WTC11 (cell line): ENCODE data around the gene RNF103. TPM values are rescaled to one million over a fixed set of nuclear protein-coding genes. Genes with fewer than 3 reads are reported as not detected.

Experiments used
- ATAC-seq: fragments of 200-7000 bp; cut with Tn5 transposase; 2 replicates; pipeline ENCODE4 v1.10.0; 2021; ENCODE audit warnings: mild to moderate bottlenecking, moderate library complexity
- CTCF ChIA-PET: fragments of 300-600 bp; sonication (Branson Sonifier 250); formaldehyde crosslinking; loops from one replicate; lab custom pipeline; 2021; ENCODE audit warnings: antibody characterized with exemption; lab: Charles Lee
- POLR2A ChIA-PET: fragments of 350-600 bp; sonication (Branson Sonifier 250); formaldehyde crosslinking; loops from one replicate; lab custom pipeline; 2021; ENCODE audit warnings: antibody characterized with exemption; lab: Charles Lee
- DNase-seq: peaks from one replicate; pipeline ENCODE4 v3.0.0; 2021; ENCODE audit warnings: low spot score
- H3K27ac Mint-ChIP-seq: 2 replicates; pipeline ENCODE4 v1.8.0; 2021; ENCODE audit warnings: mixed read lengths
- H3K27me3 Mint-ChIP-seq: 2 replicates; pipeline ENCODE4 v1.8.0; 2021; ENCODE audit warnings: low read depth, mild to moderate bottlenecking, moderate library complexity, mixed read lengths
- H3K36me3 Mint-ChIP-seq: 2 replicates; pipeline ENCODE4 v1.8.0; 2021; ENCODE audit warnings: mixed read lengths
- H3K4me1 Mint-ChIP-seq: 2 replicates; pipeline ENCODE4 v1.8.0; 2022; ENCODE audit warnings: mixed read lengths
- H3K4me3 Mint-ChIP-seq: 2 replicates; pipeline ENCODE4 v1.8.0; 2021; ENCODE audit warnings: mild to moderate bottlenecking, moderate library complexity, mixed read lengths
- H3K9me3 Mint-ChIP-seq: 2 replicates; pipeline ENCODE4 v1.8.0; 2021; ENCODE audit warnings: mixed read lengths
- ATF1 ChIP-seq: sonication (generic); formaldehyde crosslinking; IDR thresholded peaks from 2 replicates; pipeline ENCODE4 v1.8.1; 2023; ENCODE audit warnings: mild to moderate bottlenecking, moderate library complexity, missing genetic modification reagents
- EMX1 ChIP-seq: fragments of 250-450 bp; sonication (Bioruptor Pico); IDR thresholded peaks from 2 replicates; pipeline ENCODE4 v1.8.0; 2021; ENCODE audit warnings: mild to moderate bottlenecking
- FOXK1 ChIP-seq: sonication (generic); formaldehyde crosslinking; IDR thresholded peaks from 2 replicates; pipeline ENCODE4 v1.8.0; 2022; ENCODE audit warnings: mild to moderate bottlenecking, moderate library complexity, missing genetic modification reagents
- GABPB1 ChIP-seq: sonication (generic); formaldehyde crosslinking; IDR thresholded peaks from 2 replicates; pipeline ENCODE4 v1.8.1; 2023; ENCODE audit warnings: mild to moderate bottlenecking, missing genetic modification reagents
- GRHL2 ChIP-seq: fragments of 250-450 bp; sonication (Bioruptor Pico); IDR thresholded peaks from 2 replicates; pipeline ENCODE4 v1.8.0; 2022; ENCODE audit warnings: mild to moderate bottlenecking, moderate library complexity; ENCODE audit not compliant: insufficient replicate concordance, severe bottlenecking
- IRF2 ChIP-seq: sonication (generic); formaldehyde crosslinking; IDR thresholded peaks from 2 replicates; pipeline ENCODE4 v1.8.0; 2022; ENCODE audit warnings: low read depth, missing genetic modification reagents, borderline replicate concordance
- NFE2L1 ChIP-seq: sonication (generic); formaldehyde crosslinking; IDR thresholded peaks from 2 replicates; pipeline ENCODE4 v1.8.1; 2023; ENCODE audit warnings: missing genetic modification reagents
- NFYB ChIP-seq: sonication (generic); formaldehyde crosslinking; conservative IDR thresholded peaks from 2 replicates; pipeline ENCODE4 v1.8.0; 2022; ENCODE audit warnings: low read depth, missing genetic modification reagents
- NR3C1 ChIP-seq: sonication (generic); formaldehyde crosslinking; conservative IDR thresholded peaks from 2 replicates; pipeline ENCODE4 v1.8.1; 2023; ENCODE audit warnings: low read depth, mild to moderate bottlenecking, missing genetic modification reagents
- ZBTB21 ChIP-seq: sonication (generic); formaldehyde crosslinking; IDR thresholded peaks from 2 replicates; pipeline ENCODE4 v1.8.1; 2023; ENCODE audit warnings: mild to moderate bottlenecking, missing genetic modification reagents, borderline replicate concordance
- ZNF121 ChIP-seq: sonication (generic); formaldehyde crosslinking; IDR thresholded peaks from 2 replicates; pipeline ENCODE4 v1.8.0; 2023; ENCODE audit warnings: missing genetic modification reagents
- total RNA-seq: library from RNA; stranded (reverse); gene quantifications from 3 replicates; pipeline ENCODE4 v1.2.3, GENCODE V29; 2021
- TF ChIP-seq, protein P1 (sequence below): sonication (generic); formaldehyde crosslinking; conservative IDR thresholded peaks from 2 replicates; pipeline ENCODE4 v1.8.1; 2023; ENCODE audit warnings: mild to moderate bottlenecking, low read depth, missing genetic modification reagents, moderate library complexity
- TF ChIP-seq, protein P2 (sequence below): sonication (generic); formaldehyde crosslinking; IDR thresholded peaks from 2 replicates; pipeline ENCODE4 v1.8.0; 2023; ENCODE audit warnings: mild to moderate bottlenecking, missing genetic modification reagents
- TF ChIP-seq, protein P3 (sequence below): sonication (generic); formaldehyde crosslinking; IDR thresholded peaks from 2 replicates; pipeline ENCODE4 v1.8.0; 2022; ENCODE audit warnings: missing genetic modification reagents
- TF ChIP-seq, protein P4 (sequence below): sonication (generic); formaldehyde crosslinking; IDR thresholded peaks from 2 replicates; pipeline ENCODE4 v1.8.1; 2022; ENCODE audit warnings: mild to moderate bottlenecking, moderate library complexity, missing genetic modification reagents
- TF ChIP-seq, protein P5 (sequence below): fragments of 250-450 bp; sonication (Bioruptor Pico); IDR thresholded peaks from 2 replicates; pipeline ENCODE4 v2.1.2; 2022; ENCODE audit warnings: mild to moderate bottlenecking, moderate library complexity
- TF ChIP-seq, protein P6 (sequence below): sonication (generic); formaldehyde crosslinking; IDR thresholded peaks from 2 replicates; pipeline ENCODE4 v1.8.1; 2023; ENCODE audit warnings: mild to moderate bottlenecking, missing genetic modification reagents, moderate library complexity
- TF ChIP-seq, protein P7 (sequence below): sonication (generic); formaldehyde crosslinking; IDR thresholded peaks from 2 replicates; pipeline ENCODE4 v1.8.1; 2023; ENCODE audit warnings: mild to moderate bottlenecking, missing genetic modification reagents, moderate library complexity

Gene RNF103
- total RNA-seq, 1 experiment from 2014 or later, result 6.8 TPM

DNA sequence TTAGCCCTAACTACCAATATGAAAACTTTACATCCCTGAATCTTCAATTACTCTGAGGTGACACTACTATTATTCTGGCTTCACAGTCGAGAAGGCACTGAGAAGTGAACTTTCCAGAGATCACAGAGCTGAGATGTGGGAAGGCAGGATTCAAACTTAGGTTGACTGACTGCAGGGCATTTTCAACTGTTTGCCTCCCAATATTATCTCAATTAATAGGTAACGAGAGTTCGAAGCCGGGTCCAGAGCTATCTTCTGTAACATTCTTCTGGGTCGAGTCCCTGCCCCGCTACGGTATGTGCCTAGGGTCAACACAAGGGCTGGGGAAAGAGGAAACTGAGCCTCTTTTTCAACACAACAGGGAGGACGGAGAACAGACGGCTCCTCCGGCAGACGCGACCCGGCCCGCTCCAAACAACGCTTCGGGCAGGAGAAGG, 61.2 kb downstream of the RNF103 start (continued):
- TF ChIP-seq, protein P1, sequence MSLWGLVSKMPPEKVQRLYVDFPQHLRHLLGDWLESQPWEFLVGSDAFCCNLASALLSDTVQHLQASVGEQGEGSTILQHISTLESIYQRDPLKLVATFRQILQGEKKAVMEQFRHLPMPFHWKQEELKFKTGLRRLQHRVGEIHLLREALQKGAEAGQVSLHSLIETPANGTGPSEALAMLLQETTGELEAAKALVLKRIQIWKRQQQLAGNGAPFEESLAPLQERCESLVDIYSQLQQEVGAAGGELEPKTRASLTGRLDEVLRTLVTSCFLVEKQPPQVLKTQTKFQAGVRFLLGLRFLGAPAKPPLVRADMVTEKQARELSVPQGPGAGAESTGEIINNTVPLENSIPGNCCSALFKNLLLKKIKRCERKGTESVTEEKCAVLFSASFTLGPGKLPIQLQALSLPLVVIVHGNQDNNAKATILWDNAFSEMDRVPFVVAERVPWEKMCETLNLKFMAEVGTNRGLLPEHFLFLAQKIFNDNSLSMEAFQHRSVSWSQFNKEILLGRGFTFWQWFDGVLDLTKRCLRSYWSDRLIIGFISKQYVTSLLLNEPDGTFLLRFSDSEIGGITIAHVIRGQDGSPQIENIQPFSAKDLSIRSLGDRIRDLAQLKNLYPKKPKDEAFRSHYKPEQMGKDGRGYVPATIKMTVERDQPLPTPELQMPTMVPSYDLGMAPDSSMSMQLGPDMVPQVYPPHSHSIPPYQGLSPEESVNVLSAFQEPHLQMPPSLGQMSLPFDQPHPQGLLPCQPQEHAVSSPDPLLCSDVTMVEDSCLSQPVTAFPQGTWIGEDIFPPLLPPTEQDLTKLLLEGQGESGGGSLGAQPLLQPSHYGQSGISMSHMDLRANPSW (CRISPR knock-in tag), result no peak
- TF ChIP-seq, protein P2, sequence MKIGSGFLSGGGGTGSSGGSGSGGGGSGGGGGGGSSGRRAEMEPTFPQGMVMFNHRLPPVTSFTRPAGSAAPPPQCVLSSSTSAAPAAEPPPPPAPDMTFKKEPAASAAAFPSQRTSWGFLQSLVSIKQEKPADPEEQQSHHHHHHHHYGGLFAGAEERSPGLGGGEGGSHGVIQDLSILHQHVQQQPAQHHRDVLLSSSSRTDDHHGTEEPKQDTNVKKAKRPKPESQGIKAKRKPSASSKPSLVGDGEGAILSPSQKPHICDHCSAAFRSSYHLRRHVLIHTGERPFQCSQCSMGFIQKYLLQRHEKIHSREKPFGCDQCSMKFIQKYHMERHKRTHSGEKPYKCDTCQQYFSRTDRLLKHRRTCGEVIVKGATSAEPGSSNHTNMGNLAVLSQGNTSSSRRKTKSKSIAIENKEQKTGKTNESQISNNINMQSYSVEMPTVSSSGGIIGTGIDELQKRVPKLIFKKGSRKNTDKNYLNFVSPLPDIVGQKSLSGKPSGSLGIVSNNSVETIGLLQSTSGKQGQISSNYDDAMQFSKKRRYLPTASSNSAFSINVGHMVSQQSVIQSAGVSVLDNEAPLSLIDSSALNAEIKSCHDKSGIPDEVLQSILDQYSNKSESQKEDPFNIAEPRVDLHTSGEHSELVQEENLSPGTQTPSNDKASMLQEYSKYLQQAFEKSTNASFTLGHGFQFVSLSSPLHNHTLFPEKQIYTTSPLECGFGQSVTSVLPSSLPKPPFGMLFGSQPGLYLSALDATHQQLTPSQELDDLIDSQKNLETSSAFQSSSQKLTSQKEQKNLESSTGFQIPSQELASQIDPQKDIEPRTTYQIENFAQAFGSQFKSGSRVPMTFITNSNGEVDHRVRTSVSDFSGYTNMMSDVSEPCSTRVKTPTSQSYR (CRISPR knock-in tag), result no peak
- TF ChIP-seq GRHL2 (CRISPR knock-in tag), result no peak

DNA sequence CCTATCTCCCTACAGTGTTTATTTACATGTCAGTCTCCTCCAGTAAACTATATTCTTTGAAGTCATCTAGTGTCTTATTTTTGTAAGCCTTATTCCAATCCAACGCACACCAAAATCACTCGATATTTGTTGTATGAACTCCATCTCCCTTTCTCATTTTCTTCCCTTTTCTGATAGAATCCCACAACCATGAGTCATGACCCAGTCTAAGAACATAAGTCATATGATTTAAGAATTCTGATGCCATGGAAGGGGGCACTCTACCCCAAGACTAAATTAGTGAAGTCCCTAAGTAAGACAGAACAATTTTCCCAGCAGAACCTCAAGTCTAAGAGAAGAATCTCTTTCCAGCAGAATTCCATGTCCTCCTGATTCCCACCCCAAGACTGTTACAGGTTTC, 65.8 kb downstream of the RNF103 start:
- Mint-ChIP-seq H3K4me1 (peaks cover 8% of the 10 kb centered on the region), H3K36me3 (peaks cover 17% of the 10 kb centered on the region), H3K27me3 (no peaks in the 10 kb centered on the region), H3K9me3 (peaks cover 10% of the 10 kb centered on the region), H3K4me3 (no peak overlapping the region), H3K27ac (no peak overlapping the region)
- TF ChIP-seq FOXK1 (CRISPR knock-in tag) (no peak), ZNF121 (no peak), NFYB (CRISPR knock-in tag) (no peak), ATF1 (no peak), GABPB1 (CRISPR knock-in tag) (no peak), ZBTB21 (CRISPR knock-in tag) (no peak), IRF2 (CRISPR knock-in tag) (no peak), NFE2L1 (no peak), NR3C1 (no peak), EMX1 (CRISPR knock-in tag) (no peak)
- TF ChIP-seq, protein P3, sequence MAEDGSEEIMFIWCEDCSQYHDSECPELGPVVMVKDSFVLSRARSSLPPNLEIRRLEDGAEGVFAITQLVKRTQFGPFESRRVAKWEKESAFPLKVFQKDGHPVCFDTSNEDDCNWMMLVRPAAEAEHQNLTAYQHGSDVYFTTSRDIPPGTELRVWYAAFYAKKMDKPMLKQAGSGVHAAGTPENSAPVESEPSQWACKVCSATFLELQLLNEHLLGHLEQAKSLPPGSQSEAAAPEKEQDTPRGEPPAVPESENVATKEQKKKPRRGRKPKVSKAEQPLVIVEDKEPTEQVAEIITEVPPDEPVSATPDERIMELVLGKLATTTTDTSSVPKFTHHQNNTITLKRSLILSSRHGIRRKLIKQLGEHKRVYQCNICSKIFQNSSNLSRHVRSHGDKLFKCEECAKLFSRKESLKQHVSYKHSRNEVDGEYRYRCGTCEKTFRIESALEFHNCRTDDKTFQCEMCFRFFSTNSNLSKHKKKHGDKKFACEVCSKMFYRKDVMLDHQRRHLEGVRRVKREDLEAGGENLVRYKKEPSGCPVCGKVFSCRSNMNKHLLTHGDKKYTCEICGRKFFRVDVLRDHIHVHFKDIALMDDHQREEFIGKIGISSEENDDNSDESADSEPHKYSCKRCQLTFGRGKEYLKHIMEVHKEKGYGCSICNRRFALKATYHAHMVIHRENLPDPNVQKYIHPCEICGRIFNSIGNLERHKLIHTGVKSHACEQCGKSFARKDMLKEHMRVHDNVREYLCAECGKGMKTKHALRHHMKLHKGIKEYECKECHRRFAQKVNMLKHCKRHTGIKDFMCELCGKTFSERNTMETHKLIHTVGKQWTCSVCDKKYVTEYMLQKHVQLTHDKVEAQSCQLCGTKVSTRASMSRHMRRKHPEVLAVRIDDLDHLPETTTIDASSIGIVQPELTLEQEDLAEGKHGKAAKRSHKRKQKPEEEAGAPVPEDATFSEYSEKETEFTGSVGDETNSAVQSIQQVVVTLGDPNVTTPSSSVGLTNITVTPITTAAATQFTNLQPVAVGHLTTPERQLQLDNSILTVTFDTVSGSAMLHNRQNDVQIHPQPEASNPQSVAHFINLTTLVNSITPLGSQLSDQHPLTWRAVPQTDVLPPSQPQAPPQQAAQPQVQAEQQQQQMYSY (CRISPR knock-in tag), result no peak
- TF ChIP-seq, protein P4, sequence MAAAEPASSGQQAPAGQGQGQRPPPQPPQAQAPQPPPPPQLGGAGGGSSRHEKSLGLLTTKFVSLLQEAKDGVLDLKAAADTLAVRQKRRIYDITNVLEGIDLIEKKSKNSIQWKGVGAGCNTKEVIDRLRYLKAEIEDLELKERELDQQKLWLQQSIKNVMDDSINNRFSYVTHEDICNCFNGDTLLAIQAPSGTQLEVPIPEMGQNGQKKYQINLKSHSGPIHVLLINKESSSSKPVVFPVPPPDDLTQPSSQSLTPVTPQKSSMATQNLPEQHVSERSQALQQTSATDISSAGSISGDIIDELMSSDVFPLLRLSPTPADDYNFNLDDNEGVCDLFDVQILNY (CRISPR knock-in tag), result no peak
- TF ChIP-seq, protein P5, sequence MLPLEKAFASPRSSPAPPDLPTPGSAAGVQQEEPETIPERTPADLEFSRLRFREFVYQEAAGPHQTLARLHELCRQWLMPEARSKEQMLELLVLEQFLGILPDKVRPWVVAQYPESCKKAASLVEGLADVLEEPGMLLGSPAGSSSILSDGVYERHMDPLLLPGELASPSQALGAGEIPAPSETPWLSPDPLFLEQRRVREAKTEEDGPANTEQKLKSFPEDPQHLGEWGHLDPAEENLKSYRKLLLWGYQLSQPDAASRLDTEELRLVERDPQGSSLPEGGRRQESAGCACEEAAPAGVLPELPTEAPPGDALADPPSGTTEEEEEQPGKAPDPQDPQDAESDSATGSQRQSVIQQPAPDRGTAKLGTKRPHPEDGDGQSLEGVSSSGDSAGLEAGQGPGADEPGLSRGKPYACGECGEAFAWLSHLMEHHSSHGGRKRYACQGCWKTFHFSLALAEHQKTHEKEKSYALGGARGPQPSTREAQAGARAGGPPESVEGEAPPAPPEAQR (CRISPR knock-in tag), result no peak
- TF ChIP-seq, protein P6, sequence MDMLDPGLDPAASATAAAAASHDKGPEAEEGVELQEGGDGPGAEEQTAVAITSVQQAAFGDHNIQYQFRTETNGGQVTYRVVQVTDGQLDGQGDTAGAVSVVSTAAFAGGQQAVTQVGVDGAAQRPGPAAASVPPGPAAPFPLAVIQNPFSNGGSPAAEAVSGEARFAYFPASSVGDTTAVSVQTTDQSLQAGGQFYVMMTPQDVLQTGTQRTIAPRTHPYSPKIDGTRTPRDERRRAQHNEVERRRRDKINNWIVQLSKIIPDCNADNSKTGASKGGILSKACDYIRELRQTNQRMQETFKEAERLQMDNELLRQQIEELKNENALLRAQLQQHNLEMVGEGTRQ (CRISPR knock-in tag), result no peak
- TF ChIP-seq, protein P7, sequence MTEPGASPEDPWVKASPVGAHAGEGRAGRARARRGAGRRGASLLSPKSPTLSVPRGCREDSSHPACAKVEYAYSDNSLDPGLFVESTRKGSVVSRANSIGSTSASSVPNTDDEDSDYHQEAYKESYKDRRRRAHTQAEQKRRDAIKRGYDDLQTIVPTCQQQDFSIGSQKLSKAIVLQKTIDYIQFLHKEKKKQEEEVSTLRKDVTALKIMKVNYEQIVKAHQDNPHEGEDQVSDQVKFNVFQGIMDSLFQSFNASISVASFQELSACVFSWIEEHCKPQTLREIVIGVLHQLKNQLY (CRISPR knock-in tag), result no peak
- ATAC-seq, result no peak
- POLR2A ChIA-PET, result no interaction called here
- CTCF ChIA-PET, result no interaction called here
- DNase-seq, result no peak
